CD8-positive, alpha-beta memory T cell (primary cell): Measurements from ENCODE around the gene BTN3A1. TPM values are rescaled to one million over a fixed set of nuclear protein-coding genes. Genes with fewer than 3 reads are reported as not detected.

ENCODE experiments used
- CTCF ChIA-PET: fragments of 350-600 bp; sonication (Branson Sonifier 250); formaldehyde crosslinking; loops from one replicate; lab custom pipeline; 2021; ENCODE audit warnings: antibody characterized with exemption; lab: Charles Lee
- POLR2A ChIA-PET: fragments of 350-600 bp; sonication (Branson Sonifier 250); formaldehyde crosslinking; loops from one replicate; lab custom pipeline; 2021; ENCODE audit warnings: antibody characterized with exemption; lab: Charles Lee
- DNase-seq, 5 donors: peaks; one replicate each; pipeline versions ENCODE4 v3.0.0 to v3.0.0-alpha.2; 2020 to 2022; ENCODE audit warnings: mixed read lengths in 1 of 5
- H3K27ac ChIP-seq: one replicate; pipeline ENCODE4 v1.7.0; 2013; ENCODE audit warnings: low read depth, mild to moderate bottlenecking, low read length, moderate library complexity
- H3K27me3 ChIP-seq: 2 replicates; pipeline ENCODE4 v1.7.0; 2013; ENCODE audit warnings: low read length, mild to moderate bottlenecking; ENCODE audit not compliant: insufficient read depth, poor library complexity, severe bottlenecking
- H3K36me3 ChIP-seq: 2 replicates; pipeline ENCODE4 v1.7.0; 2013; ENCODE audit warnings: mild to moderate bottlenecking, low read length, moderate library complexity; ENCODE audit not compliant: insufficient read depth
- H3K4me1 ChIP-seq: 2 replicates; pipeline ENCODE4 v1.7.0; 2013; ENCODE audit warnings: mild to moderate bottlenecking, low read length, moderate library complexity; ENCODE audit not compliant: insufficient read depth
- H3K4me3 ChIP-seq: 2 replicates; pipeline ENCODE4 v1.7.0; 2013; ENCODE audit warnings: mild to moderate bottlenecking, low read length
- H3K9me3 ChIP-seq: 2 replicates; pipeline ENCODE4 v1.7.0; 2013; ENCODE audit warnings: mild to moderate bottlenecking, low read length
- H3K27ac Mint-ChIP-seq, 8 donors: one replicate each; pipeline ENCODE4 v1.8.0; 2020 to 2021; ENCODE audit warnings: mixed read lengths in 8 of 8, mild to moderate bottlenecking in 6 of 8, inconsistent platforms in 3 of 8, moderate library complexity in 3 of 8
- H3K27me3 Mint-ChIP-seq, 2 donors: one replicate each; pipeline ENCODE4 v1.8.0; 2020 to 2021; ENCODE audit warnings: mixed read lengths in 2 of 2, mild to moderate bottlenecking in 1 of 2, moderate library complexity in 1 of 2
- H3K36me3 Mint-ChIP-seq, 3 donors: one replicate each; pipeline ENCODE4 v1.8.0; 2020 to 2021; ENCODE audit warnings: mixed read lengths in 3 of 3, inconsistent platforms in 1 of 3, mild to moderate bottlenecking in 1 of 3
- H3K4me1 Mint-ChIP-seq, 3 donors: one replicate each; pipeline ENCODE4 v1.8.0; 2020 to 2021; ENCODE audit warnings: mixed read lengths in 3 of 3, inconsistent platforms in 1 of 3, mild to moderate bottlenecking in 1 of 3
- H3K4me3 Mint-ChIP-seq, 7 donors: one replicate each; pipeline ENCODE4 v1.8.0; 2020 to 2021; ENCODE audit warnings: mixed read lengths in 7 of 7, mild to moderate bottlenecking in 6 of 7, moderate library complexity in 4 of 7, inconsistent platforms in 2 of 7
- H3K9me3 Mint-ChIP-seq, 5 donors: one replicate each; pipeline ENCODE4 v1.8.0; 2020 to 2022; ENCODE audit warnings: mixed read lengths in 5 of 5, mild to moderate bottlenecking in 3 of 5, moderate library complexity in 2 of 5, inconsistent platforms in 1 of 5
- polyA plus RNA-seq: library from polyadenylated mRNA; unstranded; fragments of 300-500 nt; fragmentation: Illumina TruSeq; gene quantifications from one replicate; pipeline ENCODE4 v1.2.3, GENCODE V29; 2021
- total RNA-seq, 2 experiments: library from RNA; stranded (reverse); gene quantifications; one replicate each; pipeline ENCODE4 v1.2.3, GENCODE V29; 2021

BTN3A1 gene
- total and polyA plus RNA-seq, 3 experiments from 2014 or later, result 30.8 to 85.0 (median 31.5) TPM

GRCh38 chr6:26360451-26361416 is 41.3 kb upstream of the BTN3A1 start:
- DNase-seq, result peak in 3 of 5 donors; percentile 23 to 52 (median 43)
- ChIA-PET CTCF (no interaction called here), POLR2A (no interaction called here)
- H3K4me1 ChIP-seq, result peaks cover 35% of the 10 kb centered on the region
- peak overlapping the region; percentile 21 for H3K4me3 ChIP-seq
- Mint-ChIP-seq H3K4me1 (peaks cover 26 to 29% (median 29%) of the 10 kb centered on the region in 3 donors), H3K9me3 (no peaks in the 10 kb centered on the region), H3K27me3 (peaks cover 0 to 1% of the 10 kb centered on the region in 2 donors), H3K36me3 (peaks cover 0 to 3% (median 0%) of the 10 kb centered on the region in 3 donors), H3K27ac (peak overlapping the region; percentile 70 to 96 (median 90)), H3K4me3 (peak overlapping the region; percentile 21 to 84 (median 77))
- peak overlapping the region; percentile 25 for H3K27ac ChIP-seq
- no peaks in the 10 kb centered on the region for H3K36me3 ChIP-seq
- no peaks in the 10 kb centered on the region for H3K27me3 ChIP-seq
- no peaks in the 10 kb centered on the region for H3K9me3 ChIP-seq

- Mint-ChIP-seq H3K36me3 (peaks cover 0 to 3% (median 0%) of the 10 kb centered on the region in 3 donors), H3K9me3 (no peaks in the 10 kb centered on the region), H3K27ac (peak overlapping the region; percentile 70 to 96 (median 91)), H3K4me1 (peaks cover 28 to 34% (median 31%) of the 10 kb centered on the region in 3 donors), H3K4me3 (peak overlapping the region in 5 of 7 donors; percentile 64 to 84 (median 77)), H3K27me3 (peaks cover 0 to 1% of the 10 kb centered on the region in 2 donors)
- H3K27me3 ChIP-seq, result no peaks in the 10 kb centered on the region
- no peak overlapping the region for H3K27ac ChIP-seq
- H3K4me1 ChIP-seq, result peaks cover 35% of the 10 kb centered on the region
- CTCF ChIA-PET, result no interaction called here
- no peak for DNase-seq
- no peaks in the 10 kb centered on the region for H3K9me3 ChIP-seq
- no peaks in the 10 kb centered on the region for H3K36me3 ChIP-seq
- no peak overlapping the region for H3K4me3 ChIP-seq
- POLR2A ChIA-PET, result no interaction called here
Measured at GRCh38 chr6:26361544-26361943, 40.5 kb upstream of the BTN3A1 start.

- POLR2A ChIA-PET, result no interaction called here
Measured at GRCh38 chr6:26362093-26362835, 39.8 kb upstream of the BTN3A1 start.

DNA sequence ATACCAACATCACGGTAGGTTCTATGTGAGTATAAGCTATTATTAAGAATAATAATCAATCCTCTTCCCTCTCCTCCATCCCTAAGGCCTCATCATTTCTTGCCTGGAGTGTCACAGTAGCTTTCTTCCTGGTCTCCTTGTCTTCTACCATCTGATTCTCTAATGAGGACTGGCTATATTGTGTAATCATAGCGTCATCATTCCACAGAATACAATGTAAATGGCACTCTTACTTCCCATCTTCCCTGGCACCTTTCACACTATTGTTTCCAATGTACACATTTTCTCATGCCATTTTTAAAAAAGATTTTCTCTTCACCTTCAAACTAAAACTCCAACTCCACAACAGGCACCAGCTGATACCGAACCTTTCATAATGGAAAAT is 39.2 kb upstream of the BTN3A1 start:
- POLR2A ChIA-PET, result no interaction called here
- Mint-ChIP-seq H3K27me3 (peaks cover 0 to 1% of the 10 kb centered on the region in 2 donors), H3K36me3 (peaks cover 2 to 8% (median 3%) of the 10 kb centered on the region in 3 donors), H3K4me1 (peaks cover 41 to 47% (median 41%) of the 10 kb centered on the region in 3 donors), H3K9me3 (no peaks in the 10 kb centered on the region), H3K4me3 (peak overlapping the region in 2 of 7 donors; percentile 27 to 37), H3K27ac (peak overlapping the region in 6 of 8 donors; percentile 36 to 90 (median 60))
- Histone ChIP-seq H3K9me3 (no peaks in the 10 kb centered on the region), H3K27ac (no peak overlapping the region), H3K4me1 (peaks cover 45% of the 10 kb centered on the region), H3K27me3 (no peaks in the 10 kb centered on the region), H3K36me3 (no peaks in the 10 kb centered on the region), H3K4me3 (no peak overlapping the region)
- CTCF ChIA-PET, result interaction anchor here (1.1 to 1.2 kb wide), 2 partner anchors 21 to 58 kb away, joined by 3 to 6 read pairs; no protein-coding TSS in a partner anchor
- no peak for DNase-seq

More at GRCh38 chr6:26362093-26362835, 39.8 kb upstream of the BTN3A1 start:
- H3K4me3 Mint-ChIP-seq, result peak overlapping the region in 1 of 7 donors; percentile 64
- H3K9me3 ChIP-seq, result no peaks in the 10 kb centered on the region
- H3K36me3 ChIP-seq, result no peaks in the 10 kb centered on the region
- H3K4me1 Mint-ChIP-seq, result peaks cover 35 to 42% (median 37%) of the 10 kb centered on the region in 3 donors
- no peaks in the 10 kb centered on the region for H3K27me3 ChIP-seq
- H3K27ac ChIP-seq, result no peak overlapping the region
- no peak for DNase-seq
- H3K36me3 Mint-ChIP-seq, result peaks cover 1 to 6% (median 2%) of the 10 kb centered on the region in 3 donors
- CTCF ChIA-PET, result interaction anchor here (1.1 to 1.2 kb wide), 2 partner anchors 21 to 58 kb away, joined by 3 to 6 read pairs; no protein-coding TSS in a partner anchor
- H3K27ac Mint-ChIP-seq, result peak overlapping the region in 5 of 8 donors; percentile 79 to 94 (median 90)
- H3K27me3 Mint-ChIP-seq, result peaks cover 0 to 1% of the 10 kb centered on the region in 2 donors
- H3K9me3 Mint-ChIP-seq, result no peaks in the 10 kb centered on the region
- H3K4me1 ChIP-seq, result peaks cover 40% of the 10 kb centered on the region
- no peak overlapping the region for H3K4me3 ChIP-seq

DNA sequence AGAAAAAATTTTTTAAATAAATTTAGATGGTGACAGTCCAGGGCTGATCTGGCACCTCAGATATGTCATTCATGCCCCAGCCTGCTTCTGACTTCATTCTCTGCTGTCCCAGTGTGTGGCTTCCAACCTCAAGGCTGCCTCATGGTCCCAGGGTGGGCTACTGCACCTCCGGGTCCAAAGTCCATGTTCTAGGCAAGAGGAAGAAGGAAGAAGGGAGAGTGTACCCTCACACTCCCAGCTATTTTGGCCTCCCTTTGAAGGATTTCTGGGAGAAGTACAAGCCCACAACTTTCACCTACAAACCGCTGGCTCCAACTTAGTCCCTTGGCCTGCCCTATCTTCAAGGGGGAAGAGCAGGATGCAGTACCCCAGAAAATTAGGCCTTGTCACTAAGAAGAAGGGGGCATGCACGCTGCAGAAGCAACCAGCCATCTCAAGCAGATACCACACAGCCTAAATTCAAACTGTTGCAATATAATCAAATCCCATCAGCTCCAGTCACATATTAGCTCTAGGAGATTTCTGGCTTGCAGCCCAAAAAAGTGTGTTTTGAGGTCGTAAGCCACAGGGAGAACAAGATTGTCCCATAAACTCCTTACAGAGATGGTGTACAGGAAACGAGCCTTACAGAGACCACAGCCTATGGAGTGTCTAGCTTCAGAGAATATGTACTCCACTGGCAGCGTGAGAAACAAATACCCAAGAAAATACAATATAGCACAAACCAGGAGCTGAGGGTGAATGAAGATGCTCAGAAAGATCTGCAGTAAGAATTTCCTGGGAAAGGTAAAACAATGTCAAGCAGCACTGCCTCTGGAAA is 38.0 kb upstream of the BTN3A1 start:
- peak in 2 of 5 donors; percentile 34 to 43 for DNase-seq
- Histone ChIP-seq H3K4me3 (peak overlapping the region; percentile 89), H3K4me1 (peaks cover 46% of the 10 kb centered on the region), H3K27me3 (no peaks in the 10 kb centered on the region), H3K9me3 (no peaks in the 10 kb centered on the region), H3K36me3 (peaks cover 2% of the 10 kb centered on the region), H3K27ac (peak overlapping the region; percentile 95)
- CTCF ChIA-PET, result interaction anchor here (1.0 to 1.2 kb wide), 3 partner anchors 22 to 173 kb away, joined by 3 to 4 read pairs (median 3); no protein-coding TSS in a partner anchor
- Mint-ChIP-seq H3K27ac (no peak overlapping the region), H3K27me3 (peaks cover 0 to 1% of the 10 kb centered on the region in 2 donors), H3K36me3 (peaks cover 3 to 10% (median 8%) of the 10 kb centered on the region in 3 donors), H3K9me3 (no peaks in the 10 kb centered on the region), H3K4me3 (no peak overlapping the region), H3K4me1 (peaks cover 47 to 55% (median 48%) of the 10 kb centered on the region in 3 donors)
- POLR2A ChIA-PET, result interaction anchor here (1.7 kb wide), 1 partner anchor 110 kb away, joined by 4 read pairs; no protein-coding TSS in a partner anchor

GRCh38 chr6:26365633-26365995 is 36.5 kb upstream of the BTN3A1 start:
- peak overlapping the region; percentile 95 for H3K27ac ChIP-seq
- Mint-ChIP-seq H3K9me3 (no peaks in the 10 kb centered on the region), H3K4me1 (peaks cover 59 to 67% (median 61%) of the 10 kb centered on the region in 3 donors), H3K27ac (peak overlapping the region in 1 of 8 donors; percentile 79), H3K36me3 (peaks cover 8 to 25% (median 8%) of the 10 kb centered on the region in 3 donors), H3K4me3 (no peak overlapping the region), H3K27me3 (no peaks in the 10 kb centered on the region)
- peaks cover 13% of the 10 kb centered on the region for H3K36me3 ChIP-seq
- no peaks in the 10 kb centered on the region for H3K27me3 ChIP-seq
- peak overlapping the region; percentile 89 for H3K4me3 ChIP-seq
- CTCF ChIA-PET, result no interaction called here
- POLR2A ChIA-PET, result no interaction called here
- no peak for DNase-seq
- no peaks in the 10 kb centered on the region for H3K9me3 ChIP-seq
- H3K4me1 ChIP-seq, result peaks cover 57% of the 10 kb centered on the region

DNA sequence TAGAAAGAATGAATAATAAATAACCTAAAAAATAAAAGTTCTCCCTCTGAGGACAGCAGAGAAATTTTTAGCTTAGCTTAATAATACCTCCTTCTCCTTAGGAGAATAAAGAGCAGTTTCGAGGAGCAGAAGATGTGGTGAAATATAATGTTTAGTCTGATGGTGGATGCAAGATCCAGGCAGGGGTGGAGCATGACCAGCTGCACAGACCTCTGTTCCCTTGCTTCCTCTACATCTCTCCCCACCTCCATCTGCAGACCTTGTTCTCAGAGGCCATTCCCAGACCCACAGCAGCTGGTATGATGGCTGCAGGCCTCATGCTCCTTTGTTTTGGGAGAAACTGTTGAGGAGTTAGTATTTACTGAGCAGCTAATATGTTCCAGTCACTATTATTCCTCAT is 35.6 kb upstream of the BTN3A1 start:
- Histone ChIP-seq H3K36me3 (peaks cover 13% of the 10 kb centered on the region), H3K27me3 (no peaks in the 10 kb centered on the region), H3K9me3 (no peaks in the 10 kb centered on the region), H3K4me1 (peaks cover 54% of the 10 kb centered on the region), H3K4me3 (peak overlapping the region; percentile 89), H3K27ac (peak overlapping the region; percentile 95)
- Mint-ChIP-seq H3K4me1 (peaks cover 58 to 67% (median 59%) of the 10 kb centered on the region in 3 donors), H3K4me3 (no peak overlapping the region), H3K36me3 (peaks cover 8 to 32% (median 11%) of the 10 kb centered on the region in 3 donors), H3K27ac (peak overlapping the region in 5 of 8 donors; percentile 31 to 96 (median 86)), H3K27me3 (no peaks in the 10 kb centered on the region), H3K9me3 (no peaks in the 10 kb centered on the region)
- POLR2A ChIA-PET, result no interaction called here
- CTCF ChIA-PET, result interaction anchor here (0.7 to 1.3 kb wide), 2 partner anchors 115 to 205 kb away, joined by 3 read pairs; a partner anchor contains a TSS
- DNase-seq, result no peak
